PFSK-1 (cell line): ENCODE results near the gene CTNNA1.
A peak's percentile ranks its signal among the peaks of the same experiment; 100 is the strongest.

Experiments used
- FOXP2 ChIP-seq: optimal IDR thresholded peaks from 2 replicates; pipeline ENCODE3; 2011; ENCODE audit warnings: borderline replicate concordance, control low read depth, inconsistent platforms; ENCODE audit not compliant: insufficient read depth; ENCODE audit errors: extremely low read length, extremely low read depth
- POLR2AphosphoS5 ChIP-seq: IDR thresholded peaks from 2 replicates; pipeline ENCODE4 v1.6.1; 2012; ENCODE audit warnings: low read depth, mild to moderate bottlenecking, control low read depth, low read length, moderate library complexity
- TAF1 ChIP-seq: IDR thresholded peaks from 2 replicates; pipeline ENCODE4 v1.6.1; 2012; ENCODE audit warnings: low read length, control low read depth, borderline replicate concordance; ENCODE audit not compliant: insufficient read depth

DNA sequence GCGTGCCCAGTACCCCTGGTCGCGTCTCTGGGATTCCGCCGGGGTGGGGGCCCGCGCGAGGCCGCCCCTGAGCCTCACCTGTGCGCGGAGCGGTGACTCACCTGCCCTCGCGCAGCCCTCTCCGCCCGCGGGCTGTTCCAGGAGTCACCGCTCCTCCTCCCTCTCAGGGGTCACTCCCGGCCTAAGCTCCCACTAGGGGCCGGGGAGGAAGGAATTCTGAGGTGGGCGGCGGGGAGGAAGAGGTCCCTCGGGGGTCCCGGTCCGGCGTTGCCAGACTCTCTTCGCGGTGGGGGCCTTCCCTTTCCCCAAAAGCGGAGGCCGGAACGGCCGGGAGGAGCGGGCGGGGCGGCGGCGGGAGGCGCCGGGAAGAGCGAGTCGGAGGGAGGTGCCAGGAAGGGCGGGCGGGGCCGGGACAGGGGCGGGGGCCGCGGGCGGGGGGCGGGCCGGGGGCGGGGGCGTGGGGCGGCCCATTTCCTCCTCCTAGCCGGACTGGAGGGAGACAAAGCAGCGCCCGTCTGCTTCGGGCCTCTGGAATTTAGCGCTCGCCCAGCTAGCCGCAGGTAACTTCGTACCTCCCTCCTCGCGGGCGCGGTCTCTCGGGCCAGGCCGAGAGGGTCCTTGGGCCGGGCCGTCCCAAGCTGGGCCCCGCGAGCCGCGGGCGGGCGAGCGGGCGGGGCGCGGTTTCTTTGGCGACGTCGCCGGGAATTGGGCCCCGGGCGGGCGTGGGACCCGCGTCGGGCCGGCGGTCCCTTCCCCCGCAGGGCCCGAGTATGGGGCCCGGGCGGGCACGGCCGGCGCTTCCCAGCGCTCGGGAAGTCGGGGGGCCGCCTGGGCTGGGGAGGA, at the start of gene CTNNA1:
- TF ChIP-seq POLR2AphosphoS5 (peak; percentile 79; the same call in 1 of the 2 replicates), FOXP2 (peak; percentile 54), TAF1 (no peak)
